ENCODE results near the gene YEATS2. TPM values are rescaled to one million over a fixed set of nuclear protein-coding genes. Genes with fewer than 3 reads are reported as not detected.

YEATS2 gene
- total RNA-seq, 1 experiment from 2014 or later = 31.0 TPM

GRCh38 chr3:183698318-183698751 lies 738 bp downstream of the YEATS2 start:
- H4K20me1 ChIP-seq (ENCODE audit: low read length) = peaks cover 15% of the 10 kb centered on the region; the same call in 1 of the 2 replicates
- H3F3A ChIP-seq (ENCODE audit: low read length, unreplicated experiment) = no peaks in the 10 kb centered on the region
- BruUV-seq (replicated peaks) = no TSS peak
- POLR2A ChIA-PET (ENCODE audit: unreplicated experiment) = no interaction called here
- H3K9ac ChIP-seq (ENCODE audit: low read length) = peak overlapping the region; percentile 91
- H2AFZ ChIP-seq (ENCODE audit: low read length) = peak overlapping the region; percentile 86
- H3K4me2 ChIP-seq (ENCODE audit: low read length) = peak overlapping the region; percentile 85
- H3K9me3 ChIP-seq (ENCODE audit: low read length) = no peaks in the 10 kb centered on the region
- CTCF ChIA-PET = no interaction called here
- ATAC-seq (peak; percentile 51), DNase-seq (peak; percentile 30)
- no peaks in the 10 kb centered on the region for H3K27me3 ChIP-seq (ENCODE audit: low read length)
- H3K27ac ChIP-seq (ENCODE audit: low read length) = peak overlapping the region; percentile 5; the same call in 1 of the 2 replicates
- H3K9me2 ChIP-seq (replicated peaks; ENCODE audit: low read length) = no peaks in the 10 kb centered on the region; the same call in 1 of the 2 replicates
- intact Hi-C loops (cut with micrococcal nuclease) = loop anchor here (2.0 kb wide), 1 partner anchor 62 kb away; no protein-coding TSS in a partner anchor
- peaks cover 5% of the 10 kb centered on the region; the same call in 1 of the 2 replicates for H3K36me3 ChIP-seq (ENCODE audit: low read depth, low read length)
- peak overlapping the region; percentile 99 for H3K4me3 ChIP-seq (ENCODE audit: low read length)
- H3K79me2 ChIP-seq (ENCODE audit: low read length) = peaks cover 60% of the 10 kb centered on the region
- H3K4me1 ChIP-seq (ENCODE audit: insufficient read depth, low read length) = peaks cover 15% of the 10 kb centered on the region
- TF ChIP-seq EZH2 (IDR thresholded peaks at IDR 0.05; ENCODE audit: low read length, unreplicated experiment) = no peak
- no peak for TF ChIP-seq EZH2phosphoT487 (IDR thresholded peaks at IDR 0.05; ENCODE audit: borderline replicate concordance, low read length)
- no peak for TF ChIP-seq CTCF (conservative IDR thresholded peaks at IDR 0.05; ENCODE audit: low read depth, low read length)

- BruUV-seq (replicated peaks) = TSS peak; percentile 49
- POLR2A ChIA-PET (ENCODE audit: unreplicated experiment) = no interaction called here
These were observed 1.2 kb downstream of the YEATS2 start for GRCh38 chr3:183698756-183699155.

More at GRCh38 chr3:183698756-183699155, 1.2 kb downstream of the YEATS2 start:
- peaks cover 15% of the 10 kb centered on the region; the same call in 1 of the 2 replicates for H4K20me1 ChIP-seq (ENCODE audit: low read length)
- no peaks in the 10 kb centered on the region for H3F3A ChIP-seq (ENCODE audit: low read length, unreplicated experiment)
- peak overlapping the region; percentile 91 for H3K9ac ChIP-seq (ENCODE audit: low read length)
- peaks cover 5% of the 10 kb centered on the region; the same call in 1 of the 2 replicates for H3K36me3 ChIP-seq (ENCODE audit: low read depth, low read length)
- H3K27ac ChIP-seq (ENCODE audit: low read length) = no peak overlapping the region
- H2AFZ ChIP-seq (ENCODE audit: low read length) = peak overlapping the region; percentile 86
- intact Hi-C loops (cut with micrococcal nuclease) = loop anchor here (2.0 kb wide), 1 partner anchor 62 kb away; no protein-coding TSS in a partner anchor
- no peaks in the 10 kb centered on the region for H3K27me3 ChIP-seq (ENCODE audit: low read length)
- DNase-seq (peak; percentile 15), ATAC-seq (peak; percentile 24; the same call in 1 of the 2 replicates)
- H3K4me3 ChIP-seq (ENCODE audit: low read length) = peak overlapping the region; percentile 99
- CTCF ChIA-PET = no interaction called here
- H3K79me2 ChIP-seq (ENCODE audit: low read length) = peaks cover 65% of the 10 kb centered on the region
- H3K4me1 ChIP-seq (ENCODE audit: insufficient read depth, low read length) = peaks cover 15% of the 10 kb centered on the region
- peak overlapping the region; percentile 85 for H3K4me2 ChIP-seq (ENCODE audit: low read length)
- H3K9me2 ChIP-seq (replicated peaks; ENCODE audit: low read length) = no peaks in the 10 kb centered on the region; the same call in 1 of the 2 replicates
- TF ChIP-seq EZH2phosphoT487 (IDR thresholded peaks at IDR 0.05; ENCODE audit: borderline replicate concordance, low read length) (no peak), CTCF (conservative IDR thresholded peaks at IDR 0.05; ENCODE audit: low read depth, low read length) (no peak), EZH2 (IDR thresholded peaks at IDR 0.05; ENCODE audit: low read length, unreplicated experiment) (no peak)
- H3K9me3 ChIP-seq (ENCODE audit: low read length) = no peaks in the 10 kb centered on the region

All from PC-3 (cell line).